SK-N-MC (cell line): Measurements from ENCODE around the gene MPPED2.

Experiments
- EZH2 ChIP-seq: fragments of 200-600 bp; sonication (generic); IDR thresholded peaks from one replicate; pipeline ENCODE4 v1.6.1; 2017; ENCODE audit warnings: antibody characterized with exemption
- POLR2AphosphoS5 ChIP-seq: IDR thresholded peaks from 2 replicates; pipeline ENCODE4 v1.6.1; 2012; ENCODE audit warnings: mild to moderate bottlenecking, low read depth, low read length, borderline replicate concordance

DNA sequence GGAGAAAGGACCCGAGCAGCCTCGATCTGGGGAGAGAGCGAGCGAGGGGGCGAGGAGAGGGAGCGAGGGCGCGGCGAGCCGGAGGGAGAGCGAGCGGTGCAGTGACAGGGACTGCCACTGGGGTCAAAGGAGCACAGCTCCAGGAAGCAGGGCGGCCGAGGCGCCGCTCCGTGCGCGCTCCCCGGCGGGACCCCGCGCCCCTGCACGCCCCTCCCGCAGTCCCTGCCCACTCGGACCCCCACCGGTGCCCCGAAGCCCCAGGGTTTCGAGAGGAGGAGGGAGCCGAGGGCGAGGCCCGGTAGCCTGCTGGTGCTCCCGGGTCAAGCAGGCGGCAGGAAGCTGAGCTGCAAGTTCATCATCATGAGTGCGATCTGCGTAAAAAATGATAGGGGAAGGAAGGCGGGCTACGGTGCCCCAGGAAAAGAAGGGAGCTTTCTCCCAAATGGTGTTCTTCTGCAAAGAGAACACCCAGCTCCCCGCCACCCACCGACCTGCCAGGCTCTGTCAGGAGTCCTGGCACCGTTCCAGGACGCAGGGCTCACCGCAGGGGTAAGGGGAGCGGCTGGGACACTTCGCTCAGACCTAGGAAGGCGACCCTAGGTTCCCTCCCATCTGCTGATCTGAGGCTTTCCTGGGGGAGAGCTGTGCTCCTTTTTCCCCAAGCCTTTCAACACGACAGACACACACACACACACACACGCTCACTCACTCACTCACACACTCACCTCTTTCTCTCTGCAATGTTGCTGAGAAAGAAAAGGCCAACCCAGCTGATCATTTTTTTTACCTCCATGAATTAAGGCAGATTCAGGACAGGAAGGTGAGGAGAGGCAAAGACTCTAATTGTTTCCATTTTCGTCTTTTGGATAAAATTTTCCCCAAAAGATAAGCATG lies at the start of gene MPPED2:
- no peak for TF ChIP-seq POLR2AphosphoS5
- TF ChIP-seq EZH2 = no peak
